ENCODE data around the gene CTAGE1.

- TF ChIP-seq POLR2A (IDR thresholded peaks at IDR 0.05; ENCODE audit: low read depth, low read length) (no peak), POLR2AphosphoS5 (IDR thresholded peaks at IDR 0.05; ENCODE audit: low read depth, low read length) (no peak)
Observed at GRCh38 chr18:22405142-22405541, 12.6 kb downstream of the CTAGE1 start.

Data from GM12892 (cell line).